SJCRH30 (cell line): ENCODE measurements around the gene SLC16A12. TPM values are rescaled to one million over a fixed set of nuclear protein-coding genes. Genes with fewer than 3 reads are reported as not detected.
"Not testable (repeated sequence)": the region's sequence is repeated elsewhere in the genome, so short reads cannot be mapped to it uniquely, and the experiment has no call there.

Source experiments
- DNase-seq, 2 experiments: peaks; one replicate each; pipeline ENCODE4 v3.0.0-alpha.2; 2015 to 2020
- H3K27ac ChIP-seq: fragments of 250-450 bp; sonication (Bioruptor Pico); 2 replicates; pipeline ENCODE4 v1.5.1; 2020; ENCODE audit warnings: mild to moderate bottlenecking, moderate library complexity
- H3K27me3 ChIP-seq: fragments of 250-450 bp; sonication (Bioruptor Pico); 2 replicates; pipeline ENCODE4 v1.5.1; 2020; ENCODE audit warnings: mild to moderate bottlenecking, moderate library complexity
- H3K36me3 ChIP-seq: fragments of 250-450 bp; sonication (Bioruptor Pico); 2 replicates; pipeline ENCODE4 v1.5.1; 2020; ENCODE audit warnings: mild to moderate bottlenecking, moderate library complexity
- H3K4me1 ChIP-seq: fragments of 250-450 bp; sonication (Bioruptor Pico); 2 replicates; pipeline ENCODE4 v1.5.1; 2020; ENCODE audit warnings: mild to moderate bottlenecking, moderate library complexity
- H3K4me3 ChIP-seq: fragments of 250-450 bp; sonication (Bioruptor Pico); 2 replicates; pipeline ENCODE4 v1.5.1; 2020; ENCODE audit warnings: mild to moderate bottlenecking, moderate library complexity
- H3K9me3 ChIP-seq: fragments of 250-450 bp; sonication (Bioruptor Pico); replicated peaks from 2 replicates; pipeline ENCODE4 v1.5.1; 2020; ENCODE audit warnings: mild to moderate bottlenecking, moderate library complexity
- total RNA-seq: library from RNA; depleted of rRNA; stranded (reverse); fragments of >200 nt; shearing (Covaris generic); gene quantifications from 2 replicates; pipeline ENCODE4 v1.2.3, GENCODE V29; 2014; rRNA removed

SLC16A12 gene
- total RNA-seq, 1 experiment from 2014 or later: 0.18 TPM

GRCh38 chr10:89395141-89395540 lies 140.3 kb downstream of the SLC16A12 start:
- Histone ChIP-seq H3K4me1 (peaks cover 5% of the 10 kb centered on the region; the same call in 1 of the 2 replicates), H3K9me3 (no peaks in the 10 kb centered on the region), H3K27ac (no peak overlapping the region), H3K27me3 (no peaks in the 10 kb centered on the region), H3K36me3 (no peaks in the 10 kb centered on the region), H3K4me3 (no peak overlapping the region)
- DNase-seq: no peak

GRCh38 chr10:89393898-89394297 lies 141.5 kb downstream of the SLC16A12 start:
- H3K4me3 ChIP-seq: no peak overlapping the region
- no peak for DNase-seq
- peaks cover 5% of the 10 kb centered on the region; the same call in 1 of the 2 replicates for H3K4me1 ChIP-seq
- H3K9me3 ChIP-seq: no peaks in the 10 kb centered on the region
- H3K36me3 ChIP-seq: no peaks in the 10 kb centered on the region
- H3K27ac ChIP-seq: no peak overlapping the region
- no peaks in the 10 kb centered on the region for H3K27me3 ChIP-seq

DNA sequence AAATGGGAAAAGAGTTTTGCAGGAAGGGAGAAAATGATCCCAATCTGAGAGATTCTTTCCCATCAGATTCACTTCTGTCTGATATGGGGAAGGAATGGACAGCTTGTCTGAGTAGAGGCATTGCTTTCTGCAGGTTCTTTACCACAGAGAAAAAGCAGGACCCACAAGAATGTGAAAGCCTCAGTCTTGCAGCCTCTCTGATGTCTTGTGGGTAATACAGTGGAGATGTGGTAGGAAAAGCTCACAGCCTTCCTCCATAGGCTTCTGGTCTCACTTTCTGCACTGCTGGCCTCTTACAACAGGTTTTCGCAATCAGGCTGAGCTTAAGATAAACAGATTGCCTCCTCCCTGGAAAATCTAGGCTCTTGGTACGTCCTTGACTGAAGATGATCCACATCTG lies 142.4 kb downstream of the SLC16A12 start:
- Histone ChIP-seq H3K27ac (no peak overlapping the region), H3K36me3 (no peaks in the 10 kb centered on the region), H3K4me3 (peak overlapping the region; percentile 61; the same call in 1 of the 2 replicates), H3K27me3 (no peaks in the 10 kb centered on the region), H3K9me3 (no peaks in the 10 kb centered on the region), H3K4me1 (peaks cover 5% of the 10 kb centered on the region; the same call in 1 of the 2 replicates)
- DNase-seq: no peak

DNA sequence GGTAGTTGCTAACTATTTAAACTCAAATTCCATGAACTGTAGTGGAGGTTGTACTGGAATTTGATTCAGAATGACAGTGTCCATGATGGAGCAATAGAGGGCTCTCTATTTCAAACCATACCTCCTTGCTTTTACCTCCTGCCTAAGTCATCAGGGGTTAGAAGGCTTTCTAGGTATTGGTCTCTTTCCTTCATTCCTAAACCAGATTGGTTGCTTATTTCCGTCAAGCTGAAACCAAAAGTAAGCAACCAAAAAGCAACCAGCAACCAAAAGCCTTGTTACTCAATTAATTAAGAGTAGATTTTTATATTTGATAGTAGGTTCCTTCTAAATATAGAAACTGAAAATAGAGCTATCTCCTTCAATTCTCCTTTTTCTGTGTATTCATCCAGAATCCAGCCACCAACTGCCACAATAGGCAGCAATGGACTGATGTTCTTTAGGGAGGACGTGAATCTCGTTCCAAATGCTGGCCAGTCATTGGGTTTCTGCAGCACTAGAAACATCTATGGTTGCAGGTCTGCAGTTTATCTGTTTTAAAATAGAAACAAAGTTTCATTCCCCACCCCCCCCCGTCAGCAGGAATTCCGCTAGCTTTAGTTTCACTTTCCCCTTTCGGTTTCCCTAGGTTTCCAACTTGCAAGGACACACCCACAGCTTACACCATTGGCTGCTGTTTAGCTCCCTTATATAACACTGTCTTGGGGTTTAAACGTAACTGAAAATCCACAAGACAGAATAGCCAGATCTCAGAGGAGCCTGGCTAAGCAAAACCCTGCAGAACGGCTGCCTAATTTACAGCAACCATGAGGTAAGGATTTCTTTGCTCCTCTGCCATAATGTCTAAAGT lies 143.3 kb downstream of the SLC16A12 start, which contains the start of gene IFIT1:
Gene IFIT1, plus strand, starts transcription at position 717 of the 850 bp plus-strand sequence. Its CDS starts 90 bp downstream, at position 807.
- Histone ChIP-seq H3K27ac (no peak within 1 kb of the TSS), H3K4me1 (no peaks in the 10 kb centered on the region), H3K4me3 (peak within 1 kb of the TSS; percentile 61), H3K27me3 (no peaks in the 10 kb centered on the region), H3K36me3 (no peaks in the 10 kb centered on the region), H3K9me3 (no peaks in the 10 kb centered on the region)
- DNase-seq: peak in 1 of 2 experiments; percentile 38

DNA sequence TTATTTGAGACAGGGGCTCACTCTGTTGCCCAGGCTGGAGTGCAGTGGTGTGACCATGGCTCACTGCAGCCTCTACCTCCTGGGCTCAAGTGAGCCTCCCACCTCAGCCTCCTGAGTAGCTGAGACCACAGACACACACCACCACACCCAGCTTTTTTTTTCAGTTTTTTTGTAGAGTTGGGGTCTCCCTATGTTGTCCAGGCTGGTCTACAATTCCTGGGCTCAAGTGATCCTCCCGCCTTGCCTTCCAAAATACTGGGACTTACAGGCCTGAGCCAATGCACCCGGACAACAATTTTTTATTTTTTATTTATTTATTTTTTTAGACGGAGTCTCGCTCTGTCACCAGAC lies 144.2 kb downstream of the SLC16A12 start:
- H3K4me3 ChIP-seq, H3K4me1 ChIP-seq, H3K36me3 ChIP-seq, H3K27me3 ChIP-seq, H3K27ac ChIP-seq, DNase-seq, H3K9me3 ChIP-seq: not testable (repeated sequence)

- Histone ChIP-seq H3K4me3 (no peak overlapping the region), H3K9me3 (no peaks in the 10 kb centered on the region), H3K27me3 (no peaks in the 10 kb centered on the region), H3K4me1 (no peaks in the 10 kb centered on the region), H3K27ac (no peak overlapping the region), H3K36me3 (no peaks in the 10 kb centered on the region)
- DNase-seq: no peak
These were observed 144.7 kb downstream of the SLC16A12 start for GRCh38 chr10:89390476-89391225.

DNA sequence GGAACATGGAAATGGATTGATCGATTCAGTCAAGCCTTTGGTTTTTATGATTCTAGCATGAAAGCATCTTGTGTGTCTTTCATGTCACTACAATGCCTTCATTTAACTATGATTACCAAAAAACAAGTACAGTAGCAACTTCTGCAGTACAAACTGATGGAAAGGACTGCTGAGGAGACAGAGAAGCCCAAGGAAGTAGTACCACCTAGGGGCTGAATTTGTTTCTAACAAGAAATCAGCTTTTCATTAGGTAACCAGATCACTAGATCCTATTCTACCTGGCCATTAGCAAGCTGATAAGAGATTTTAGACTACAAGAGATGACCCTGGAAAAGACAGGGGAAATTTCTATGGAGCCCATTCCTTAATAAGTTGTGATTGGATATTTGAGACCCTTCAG lies 146.1 kb downstream of the SLC16A12 start:
- Histone ChIP-seq H3K4me1 (no peaks in the 10 kb centered on the region), H3K9me3 (no peaks in the 10 kb centered on the region), H3K4me3 (no peak overlapping the region), H3K27ac (no peak overlapping the region), H3K36me3 (no peaks in the 10 kb centered on the region), H3K27me3 (no peaks in the 10 kb centered on the region)
- no peak for DNase-seq

- Histone ChIP-seq H3K27me3 (no peaks in the 10 kb centered on the region), H3K4me1 (no peaks in the 10 kb centered on the region), H3K9me3 (no peaks in the 10 kb centered on the region), H3K36me3 (no peaks in the 10 kb centered on the region), H3K27ac (no peak overlapping the region), H3K4me3 (no peak overlapping the region)
- DNase-seq: no peak
These were observed 146.6 kb downstream of the SLC16A12 start for GRCh38 chr10:89388806-89389205.

GRCh38 chr10:89384474-89385340 lies 150.7 kb downstream of the SLC16A12 start:
- no peak overlapping the region for H3K4me3 ChIP-seq
- no peaks in the 10 kb centered on the region for H3K27me3 ChIP-seq
- H3K4me1 ChIP-seq: no peaks in the 10 kb centered on the region
- H3K36me3 ChIP-seq: no peaks in the 10 kb centered on the region
- DNase-seq: no peak
- H3K27ac ChIP-seq: no peak overlapping the region
- no peaks in the 10 kb centered on the region for H3K9me3 ChIP-seq

- no peak for DNase-seq
- Histone ChIP-seq H3K4me1 (no peaks in the 10 kb centered on the region), H3K9me3 (no peaks in the 10 kb centered on the region), H3K27me3 (no peaks in the 10 kb centered on the region), H3K27ac (no peak overlapping the region), H3K36me3 (no peaks in the 10 kb centered on the region), H3K4me3 (no peak overlapping the region)
These were observed 152.6 kb downstream of the SLC16A12 start for GRCh38 chr10:89382757-89383156.

Other genes starting within 250 kb of the SLC16A12 start
- 0.26 and 0.28 TPM in 2 replicates for gene IFIT2, start 233.5 kb downstream of the SLC16A12 start, total RNA-seq
- 0.73 and 0.76 TPM in 2 replicates for gene IFIT3, start 207.6 kb downstream of the SLC16A12 start, total RNA-seq
- gene IFIT1B, start 157.5 kb downstream of the SLC16A12 start, total RNA-seq: not detected in 2 replicates
- gene IFIT1, start 143.0 kb downstream of the SLC16A12 start, total RNA-seq: 0.33 and 0.36 TPM in 2 replicates
- gene IFIT5, start 121.0 kb downstream of the SLC16A12 start, total RNA-seq: 7.1 and 8.1 TPM in 2 replicates
- gene PANK1, start 109.6 kb upstream of the SLC16A12 start, total RNA-seq: 13.6 and 14.2 TPM in 2 replicates
- gene KIF20B, start 166.0 kb upstream of the SLC16A12 start, total RNA-seq: 39.1 and 48.3 TPM in 2 replicates